Measurements from ENCODE around the gene OBSCN. TPM values are rescaled to one million over a fixed set of nuclear protein-coding genes. Genes with fewer than 3 reads are reported as not detected.
A peak's percentile ranks its signal among the peaks of the same experiment; 100 is the strongest.

The OBSCN gene
- total RNA-seq, 1 donor from 2014 or later, result 17.5 TPM

DNA sequence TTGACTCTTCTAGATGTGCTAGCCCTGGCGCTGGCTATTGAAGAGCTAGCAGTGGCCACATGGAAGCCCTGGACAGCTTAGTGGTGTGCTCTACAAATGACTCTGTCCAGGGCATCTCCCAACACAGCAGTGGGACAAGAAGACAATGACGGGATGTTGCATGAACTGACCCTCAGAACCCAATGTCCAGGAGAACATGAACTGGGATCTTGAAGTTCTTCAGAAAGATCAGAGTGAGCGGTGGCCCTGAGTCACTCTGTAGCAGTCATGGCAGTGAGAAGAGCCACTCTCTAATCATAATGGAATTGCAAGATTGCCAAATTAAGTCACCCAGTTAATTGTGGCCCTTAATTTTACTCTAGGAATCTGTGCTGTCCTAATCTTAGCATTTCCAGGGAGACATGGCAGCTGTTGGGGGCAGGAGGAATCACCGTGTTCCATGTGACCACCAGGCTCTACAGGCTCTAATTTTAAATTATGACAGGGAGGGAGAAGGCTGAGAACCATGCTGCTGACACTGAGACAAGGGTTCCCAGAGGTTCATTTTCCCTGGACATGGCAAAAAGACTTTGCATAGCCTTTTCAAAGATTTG is 10.2 kb upstream of the OBSCN start:
- TF ChIP-seq, protein P1, sequence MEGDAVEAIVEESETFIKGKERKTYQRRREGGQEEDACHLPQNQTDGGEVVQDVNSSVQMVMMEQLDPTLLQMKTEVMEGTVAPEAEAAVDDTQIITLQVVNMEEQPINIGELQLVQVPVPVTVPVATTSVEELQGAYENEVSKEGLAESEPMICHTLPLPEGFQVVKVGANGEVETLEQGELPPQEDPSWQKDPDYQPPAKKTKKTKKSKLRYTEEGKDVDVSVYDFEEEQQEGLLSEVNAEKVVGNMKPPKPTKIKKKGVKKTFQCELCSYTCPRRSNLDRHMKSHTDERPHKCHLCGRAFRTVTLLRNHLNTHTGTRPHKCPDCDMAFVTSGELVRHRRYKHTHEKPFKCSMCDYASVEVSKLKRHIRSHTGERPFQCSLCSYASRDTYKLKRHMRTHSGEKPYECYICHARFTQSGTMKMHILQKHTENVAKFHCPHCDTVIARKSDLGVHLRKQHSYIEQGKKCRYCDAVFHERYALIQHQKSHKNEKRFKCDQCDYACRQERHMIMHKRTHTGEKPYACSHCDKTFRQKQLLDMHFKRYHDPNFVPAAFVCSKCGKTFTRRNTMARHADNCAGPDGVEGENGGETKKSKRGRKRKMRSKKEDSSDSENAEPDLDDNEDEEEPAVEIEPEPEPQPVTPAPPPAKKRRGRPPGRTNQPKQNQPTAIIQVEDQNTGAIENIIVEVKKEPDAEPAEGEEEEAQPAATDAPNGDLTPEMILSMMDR (IDR thresholded peaks at IDR 0.05; ENCODE audit: insufficient read depth, low read depth, low read length), result no peak
- TF ChIP-seq EZH2 (IDR thresholded peaks at IDR 0.05; ENCODE audit: insufficient read depth, low read length), result no peak
- Histone ChIP-seq H2AFZ (ENCODE audit: low read depth, low read length) (no peak overlapping the region), H3K9me3 (ENCODE audit: insufficient read depth, low read depth, low read length) (no peaks in the 10 kb centered on the region), H3K27me3 (ENCODE audit: insufficient read depth, low read length) (no peaks in the 10 kb centered on the region), H3K9ac (ENCODE audit: low read length) (no peak overlapping the region), H3K79me2 (ENCODE audit: insufficient read depth, low read length) (no peaks in the 10 kb centered on the region), H3K4me3 (ENCODE audit: insufficient read depth, low read depth, low read length) (no peak overlapping the region), H3K4me1 (ENCODE audit: insufficient read depth, low read length) (no peaks in the 10 kb centered on the region), H4K20me1 (ENCODE audit: insufficient read depth, low read length) (no peaks in the 10 kb centered on the region), H3K36me3 (ENCODE audit: insufficient read depth, low read length) (no peaks in the 10 kb centered on the region), H3K4me2 (ENCODE audit: low read length) (no peak overlapping the region), H3K27ac (ENCODE audit: low read depth, low read length) (no peak overlapping the region)
- Mint-ChIP-seq H3K4me1 (ENCODE audit: low read depth, unreplicated experiment) (no peaks in the 10 kb centered on the region), H3K4me3 (ENCODE audit: unreplicated experiment) (no peak overlapping the region), H3K36me3 (ENCODE audit: low read depth, unreplicated experiment) (peaks cover 20% of the 10 kb centered on the region), H3K9me3 (ENCODE audit: unreplicated experiment) (peaks cover 26% of the 10 kb centered on the region), H3K27ac (ENCODE audit: unreplicated experiment) (no peak overlapping the region), H3K27me3 (ENCODE audit: low read depth, unreplicated experiment) (peaks cover 2% of the 10 kb centered on the region)
- FAIRE-seq (no peak), DNase-seq (ENCODE audit: low read depth) (no peak)

DNA sequence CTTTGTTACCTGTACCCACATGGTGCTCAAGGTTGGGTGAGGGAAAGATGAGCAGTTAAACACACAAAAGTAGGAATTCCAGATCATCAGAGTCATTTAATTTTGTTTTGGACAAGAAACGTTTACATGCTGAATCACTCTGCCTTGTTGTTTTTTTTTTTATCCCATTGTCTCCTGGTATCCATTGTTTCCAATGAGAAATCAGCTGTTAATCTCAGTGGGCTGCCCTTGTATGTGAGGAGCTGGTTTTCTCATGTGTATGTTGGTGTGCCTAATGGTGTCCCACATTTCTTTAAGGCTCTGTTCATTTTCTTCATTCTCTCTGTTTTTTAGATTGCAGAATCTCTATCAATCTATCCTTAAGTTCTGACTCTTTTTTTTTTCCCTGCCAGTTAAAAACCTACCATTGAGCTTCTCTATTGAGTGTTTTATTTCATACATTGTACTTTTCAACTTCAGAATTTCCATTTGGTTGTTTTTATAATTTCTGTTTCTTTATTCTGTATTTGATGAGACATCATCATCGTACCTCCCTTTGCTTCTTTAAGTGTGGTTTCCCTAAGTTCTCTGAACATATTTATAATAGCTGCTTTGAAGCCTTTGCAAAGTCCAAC is 8.8 kb upstream of the OBSCN start:
- Mint-ChIP-seq H3K27me3 (ENCODE audit: low read depth, unreplicated experiment) (peaks cover 2% of the 10 kb centered on the region), H3K27ac (ENCODE audit: unreplicated experiment) (no peak overlapping the region), H3K9me3 (ENCODE audit: unreplicated experiment) (peaks cover 26% of the 10 kb centered on the region), H3K4me1 (ENCODE audit: low read depth, unreplicated experiment) (no peaks in the 10 kb centered on the region), H3K4me3 (ENCODE audit: unreplicated experiment) (no peak overlapping the region), H3K36me3 (ENCODE audit: low read depth, unreplicated experiment) (peaks cover 20% of the 10 kb centered on the region)
- no peak overlapping the region for H3K9ac ChIP-seq (ENCODE audit: low read length)
- H3K27ac ChIP-seq (ENCODE audit: low read depth, low read length), result no peak overlapping the region
- no peak overlapping the region for H3K4me3 ChIP-seq (ENCODE audit: insufficient read depth, low read depth, low read length)
- no peak for TF ChIP-seq EZH2 (IDR thresholded peaks at IDR 0.05; ENCODE audit: insufficient read depth, low read length)
- TF ChIP-seq, protein P1 (IDR thresholded peaks at IDR 0.05; ENCODE audit: insufficient read depth, low read depth, low read length), result no peak
- no peaks in the 10 kb centered on the region for H3K79me2 ChIP-seq (ENCODE audit: insufficient read depth, low read length)
- no peaks in the 10 kb centered on the region for H4K20me1 ChIP-seq (ENCODE audit: insufficient read depth, low read length)
- no peaks in the 10 kb centered on the region for H3K27me3 ChIP-seq (ENCODE audit: insufficient read depth, low read length)
- no peaks in the 10 kb centered on the region for H3K4me1 ChIP-seq (ENCODE audit: insufficient read depth, low read length)
- no peaks in the 10 kb centered on the region for H3K36me3 ChIP-seq (ENCODE audit: insufficient read depth, low read length)
- H3K4me2 ChIP-seq (ENCODE audit: low read length), result no peak overlapping the region
- DNase-seq (ENCODE audit: low read depth) (no peak), FAIRE-seq (peak; percentile 60)
- no peak overlapping the region for H2AFZ ChIP-seq (ENCODE audit: low read depth, low read length)
- H3K9me3 ChIP-seq (ENCODE audit: insufficient read depth, low read depth, low read length), result no peaks in the 10 kb centered on the region

DNA sequence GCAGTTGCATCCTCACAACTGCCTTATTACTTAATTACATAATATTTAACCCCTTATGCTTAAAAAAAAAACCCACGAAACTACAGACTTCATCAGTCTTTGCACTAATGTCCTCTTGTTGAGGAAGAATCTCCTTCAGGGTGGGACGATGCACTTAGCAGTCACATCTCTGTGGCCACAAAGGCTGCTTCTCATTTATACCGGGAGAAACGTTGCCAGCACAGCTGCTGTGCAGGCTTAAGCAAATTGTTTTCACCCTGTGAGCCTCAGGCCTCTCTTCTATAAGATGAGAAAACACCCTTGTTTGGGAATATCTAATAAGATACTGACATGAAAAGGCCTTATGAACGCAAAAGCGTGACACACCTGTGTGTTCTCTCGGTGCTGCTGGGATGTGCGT is 2.9 kb upstream of the OBSCN start:
- TF ChIP-seq, protein P1 (IDR thresholded peaks at IDR 0.05; ENCODE audit: insufficient read depth, low read depth, low read length), result no peak
- TF ChIP-seq EZH2 (IDR thresholded peaks at IDR 0.05; ENCODE audit: insufficient read depth, low read length), result no peak
- Mint-ChIP-seq H3K9me3 (ENCODE audit: unreplicated experiment) (peaks cover 8% of the 10 kb centered on the region), H3K27ac (ENCODE audit: unreplicated experiment) (no peak overlapping the region)

More for the DNA sequence above, 2.9 kb upstream of the OBSCN start:
- H3K9ac ChIP-seq (ENCODE audit: low read length), result no peak overlapping the region
- no peak overlapping the region for H2AFZ ChIP-seq (ENCODE audit: low read depth, low read length)
- FAIRE-seq (no peak), DNase-seq (ENCODE audit: low read depth) (no peak)
- H3K79me2 ChIP-seq (ENCODE audit: insufficient read depth, low read length), result no peaks in the 10 kb centered on the region
- peaks cover 5% of the 10 kb centered on the region for H3K27me3 Mint-ChIP-seq (ENCODE audit: low read depth, unreplicated experiment)
- no peak overlapping the region for H3K4me2 ChIP-seq (ENCODE audit: low read length)
- H3K4me3 Mint-ChIP-seq (ENCODE audit: unreplicated experiment), result no peak overlapping the region
- H3K36me3 ChIP-seq (ENCODE audit: insufficient read depth, low read length), result no peaks in the 10 kb centered on the region
- no peak overlapping the region for H3K4me3 ChIP-seq (ENCODE audit: insufficient read depth, low read depth, low read length)
- no peaks in the 10 kb centered on the region for H3K4me1 Mint-ChIP-seq (ENCODE audit: low read depth, unreplicated experiment)
- no peaks in the 10 kb centered on the region for H4K20me1 ChIP-seq (ENCODE audit: insufficient read depth, low read length)
- H3K9me3 ChIP-seq (ENCODE audit: insufficient read depth, low read depth, low read length), result no peaks in the 10 kb centered on the region
- H3K27me3 ChIP-seq (ENCODE audit: insufficient read depth, low read length), result no peaks in the 10 kb centered on the region
- no peaks in the 10 kb centered on the region for H3K4me1 ChIP-seq (ENCODE audit: insufficient read depth, low read length)
- H3K27ac ChIP-seq (ENCODE audit: low read depth, low read length), result no peak overlapping the region
- peaks cover 9% of the 10 kb centered on the region for H3K36me3 Mint-ChIP-seq (ENCODE audit: low read depth, unreplicated experiment)
